Endodermal cell (in vitro differentiated cells): ENCODE measurements around the gene FAM78A. TPM values are rescaled to one million over a fixed set of nuclear protein-coding genes. Genes with fewer than 3 reads are reported as not detected.

Experiments used
- DNase-seq: peaks from one replicate; pipeline ENCODE4 v3.0.0-alpha.2; 2017
- H3K27ac ChIP-seq: 2 replicates; pipeline ENCODE4 v1.5.1; 2013; ENCODE audit warnings: mild to moderate bottlenecking, low read depth, low read length, moderate library complexity
- H3K27me3 ChIP-seq: 2 replicates; pipeline ENCODE4 v1.6.1; 2013; ENCODE audit warnings: mild to moderate bottlenecking, low read length, moderate library complexity; ENCODE audit not compliant: insufficient read depth, control insufficient read depth, poor library complexity, severe bottlenecking
- H3K36me3 ChIP-seq: 2 replicates; pipeline ENCODE4 v1.7.0; 2013; ENCODE audit warnings: mild to moderate bottlenecking, low read length, moderate library complexity; ENCODE audit not compliant: control insufficient read depth, insufficient read depth
- H3K4me1 ChIP-seq: one replicate; pipeline ENCODE4 v1.7.0; 2013; ENCODE audit warnings: low read length; ENCODE audit not compliant: control insufficient read depth, insufficient read depth
- H3K4me3 ChIP-seq: 2 replicates; pipeline ENCODE4 v1.5.1; 2013; ENCODE audit warnings: mild to moderate bottlenecking, low read length, moderate library complexity
- H3K9ac ChIP-seq: 2 replicates; pipeline ENCODE4 v1.6.1; 2013; ENCODE audit warnings: mild to moderate bottlenecking, low read length, moderate library complexity; ENCODE audit not compliant: poor library complexity, severe bottlenecking; ENCODE audit errors: extremely low read depth
- H3K9me3 ChIP-seq: 2 replicates; pipeline ENCODE4 v1.6.1; 2013; ENCODE audit warnings: mild to moderate bottlenecking, low read length, moderate library complexity; ENCODE audit not compliant: control insufficient read depth
- H3K27ac Mint-ChIP-seq: 2 replicates; pipeline ENCODE4 v1.8.0; 2020; ENCODE audit warnings: mixed read lengths
- H3K27me3 Mint-ChIP-seq: 2 replicates; pipeline ENCODE4 v1.8.0; 2021; ENCODE audit warnings: mild to moderate bottlenecking, mixed read lengths; ENCODE audit not compliant: insufficient read depth
- H3K36me3 Mint-ChIP-seq: 2 replicates; pipeline ENCODE4 v1.8.0; 2020; ENCODE audit warnings: low read depth, mixed read lengths
- H3K4me1 Mint-ChIP-seq: 2 replicates; pipeline ENCODE4 v1.8.0; 2020; ENCODE audit warnings: mixed read lengths
- H3K4me3 Mint-ChIP-seq: 2 replicates; pipeline ENCODE4 v1.8.0; 2020; ENCODE audit warnings: mild to moderate bottlenecking, moderate library complexity, mixed read lengths
- H3K9me3 Mint-ChIP-seq: 2 replicates; pipeline ENCODE4 v1.8.0; 2020; ENCODE audit warnings: mild to moderate bottlenecking, mixed read lengths
- CTCF ChIP-seq: fragments of 200-600 bp; sonication (generic); conservative IDR thresholded peaks from 2 replicates; pipeline ENCODE4 v1.5.0; 2021; ENCODE audit warnings: antibody characterized with exemption, mild to moderate bottlenecking
- WGBS, 2 experiments: methylation state at CpG; one replicate each; pipeline versions ENCODE4 v1.1.5 to v1.1.7; 2013; ENCODE audit warnings: missing lambda C conversion rate in 2 of 2, mixed read lengths in 1 of 2; ENCODE audit not compliant: insufficient coverage in 1 of 2, insufficient read length in 1 of 2; 5-methylcytosine and 5-hydroxymethylcytosine counted together
- total RNA-seq, 2 donors: library from RNA; stranded (reverse); fragmentation: NEBNext Ultra II Directional in 1 of 2; extraction: Animal tissue kit (Norgen Biotek cat#: 25700) in 1 of 2; gene quantifications; 2 replicates in 1 of 2; 3 replicates in 1 of 2; pipeline ENCODE4 v1.2.1, GENCODE V29; 2021

Gene FAM78A
- total RNA-seq, 2 donors from 2014 or later = 5.5 to 5.6 TPM

DNA sequence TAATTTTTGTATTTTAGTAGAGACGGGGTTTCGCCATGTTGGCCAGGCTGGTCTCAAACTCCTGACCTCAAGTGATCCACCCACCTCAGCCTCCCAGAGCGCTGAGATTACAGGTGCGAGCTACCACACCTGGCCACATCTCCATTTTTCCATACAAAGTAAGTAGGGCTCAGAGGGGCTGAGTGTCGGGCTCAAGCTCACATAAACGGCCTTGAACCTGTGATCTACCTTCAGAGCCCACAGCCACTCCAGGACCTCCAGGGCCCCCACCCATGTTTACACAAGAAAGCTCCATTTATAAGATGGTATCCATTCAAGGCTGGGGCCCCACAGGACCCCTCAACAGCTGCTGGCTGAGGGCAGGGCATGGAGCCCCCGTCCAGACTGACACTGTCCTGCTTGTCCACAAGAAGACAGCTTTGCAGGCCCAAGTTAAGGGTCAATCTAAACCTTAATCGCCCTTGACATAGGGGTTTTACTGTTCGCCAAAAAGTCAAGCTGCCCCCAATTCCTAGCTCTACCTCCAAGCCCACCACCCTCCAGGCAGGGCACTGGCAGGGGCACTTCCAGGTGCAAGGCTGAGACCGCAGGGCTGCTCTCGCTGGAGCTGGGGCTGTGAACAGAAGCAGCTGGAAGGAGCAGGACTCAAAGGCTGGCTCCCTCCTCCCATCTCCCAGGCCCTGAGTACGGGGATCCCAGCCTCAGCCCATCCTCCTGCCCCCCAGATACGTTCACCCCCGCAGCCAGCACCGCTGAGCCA, 18.9 kb downstream of the FAM78A start:
- 86 to 91% methylated on average over 7 to 15 of the region's 15 CpGs for WGBS, 2 experiments
- H3K27me3 ChIP-seq = no peaks in the 10 kb centered on the region
- no peak overlapping the region for H3K27ac Mint-ChIP-seq
- H3K4me1 ChIP-seq = no peaks in the 10 kb centered on the region
- H3K27ac ChIP-seq = no peak overlapping the region
- H3K36me3 Mint-ChIP-seq = peaks cover 12% of the 10 kb centered on the region
- no peaks in the 10 kb centered on the region for H3K9me3 ChIP-seq
- H3K9me3 Mint-ChIP-seq = no peaks in the 10 kb centered on the region
- TF ChIP-seq CTCF = no peak
- no peaks in the 10 kb centered on the region for H3K36me3 ChIP-seq
- H3K9ac ChIP-seq = no peak overlapping the region
- H3K4me3 Mint-ChIP-seq = no peak overlapping the region
- H3K27me3 Mint-ChIP-seq = no peaks in the 10 kb centered on the region
- no peak for DNase-seq
- no peak overlapping the region for H3K4me3 ChIP-seq
- H3K4me1 Mint-ChIP-seq = no peaks in the 10 kb centered on the region

DNA sequence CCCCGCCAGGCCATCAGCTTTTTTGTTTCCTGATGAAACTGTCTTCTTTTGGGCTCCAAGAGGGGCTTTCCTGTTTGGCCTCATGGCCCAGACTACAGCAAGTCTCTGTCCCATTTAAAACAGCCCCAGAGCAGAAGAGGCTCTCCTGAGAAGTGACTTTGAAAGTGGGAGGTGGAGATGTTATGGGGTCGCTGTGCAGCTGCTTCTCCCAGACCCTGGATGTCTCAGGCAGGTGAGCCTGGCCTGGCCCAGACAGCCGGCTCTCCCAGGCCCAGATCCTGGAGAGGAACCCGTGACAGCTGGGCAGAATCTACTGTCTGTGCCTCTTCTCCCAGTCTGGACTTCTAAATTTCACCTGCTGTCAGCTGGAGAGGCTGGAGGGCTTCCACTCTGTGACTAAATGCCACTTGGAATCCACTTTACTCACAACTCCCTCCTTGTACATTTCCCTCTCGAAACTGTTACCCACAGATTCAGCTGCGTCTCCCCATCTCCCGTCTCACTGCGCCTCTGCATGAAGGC, 20.6 kb downstream of the FAM78A start:
- no peak overlapping the region for H3K4me3 Mint-ChIP-seq
- H3K27ac ChIP-seq = no peak overlapping the region
- no peaks in the 10 kb centered on the region for H3K36me3 ChIP-seq
- H3K27ac Mint-ChIP-seq = no peak overlapping the region
- no peaks in the 10 kb centered on the region for H3K27me3 Mint-ChIP-seq
- 78 to 93% methylated on average over 5 to 8 of the region's 8 CpGs for WGBS, 2 experiments
- no peak overlapping the region for H3K4me3 ChIP-seq
- H3K4me1 ChIP-seq = no peaks in the 10 kb centered on the region
- H3K9ac ChIP-seq = no peak overlapping the region
- no peaks in the 10 kb centered on the region for H3K9me3 ChIP-seq
- DNase-seq = no peak
- no peaks in the 10 kb centered on the region for H3K27me3 ChIP-seq
- peaks cover 6% of the 10 kb centered on the region for H3K36me3 Mint-ChIP-seq
- H3K4me1 Mint-ChIP-seq = no peaks in the 10 kb centered on the region
- TF ChIP-seq CTCF = no peak
- H3K9me3 Mint-ChIP-seq = no peaks in the 10 kb centered on the region

- H3K27ac Mint-ChIP-seq = no peak overlapping the region
- no peak overlapping the region for H3K27ac ChIP-seq
- TF ChIP-seq CTCF = no peak
Measured at GRCh38 chr9:131254626-131255025, 21.7 kb downstream of the FAM78A start.

More at GRCh38 chr9:131254626-131255025, 21.7 kb downstream of the FAM78A start:
- no peak for DNase-seq
- no peak overlapping the region for H3K4me3 Mint-ChIP-seq
- Histone ChIP-seq H3K9ac (no peak overlapping the region), H3K27me3 (no peaks in the 10 kb centered on the region), H3K4me3 (no peak overlapping the region), H3K4me1 (no peaks in the 10 kb centered on the region), H3K9me3 (no peaks in the 10 kb centered on the region), H3K36me3 (no peaks in the 10 kb centered on the region)
- no peaks in the 10 kb centered on the region for H3K4me1 Mint-ChIP-seq
- H3K36me3 Mint-ChIP-seq = no peaks in the 10 kb centered on the region
- H3K27me3 Mint-ChIP-seq = no peaks in the 10 kb centered on the region
- WGBS, 2 experiments = 91 to 94% methylated on average over 8 to 14 of the region's 14 CpGs
- H3K9me3 Mint-ChIP-seq = no peaks in the 10 kb centered on the region
